H1 (cell line): ENCODE data around the gene DPH6. TPM values are rescaled to one million over a fixed set of nuclear protein-coding genes. Genes with fewer than 3 reads are reported as not detected.

Source experiments
- POU5F1 ChIP-seq: IDR thresholded peaks from 2 replicates; pipeline ENCODE4 v1.6.1; 2011; ENCODE audit warnings: low read depth, mild to moderate bottlenecking, low read length, moderate library complexity
- RAD21 ChIP-seq, 2 experiments: IDR thresholded peaks in 1 of 2; conservative IDR thresholded peaks in 1 of 2; 2 replicates each; pipeline ENCODE4 v1.6.1; 2011; ENCODE audit warnings: low read depth in 2 of 2, low read length in 2 of 2, improper control_type of control experiment in 1 of 2, inconsistent platforms in 1 of 2, mild to moderate bottlenecking in 1 of 2, moderate library complexity in 1 of 2
- TAF1 ChIP-seq: IDR thresholded peaks from 2 replicates; pipeline ENCODE4 v1.6.1; 2011; ENCODE audit warnings: mild to moderate bottlenecking, low read depth, low read length
- TCF12 ChIP-seq: IDR thresholded peaks from 2 replicates; pipeline ENCODE4 v1.6.1; 2011; ENCODE audit warnings: low read depth, mild to moderate bottlenecking, low read length
- polyA plus RNA-seq, 7 experiments: library from polyadenylated mRNA; depleted of rRNA in 3 of 7; stranded (reverse) in 5 of 7; unstranded in 2 of 7; fragments of >200 nt in 5 of 7; fragments of 200-250 nt in 2 of 7; gene quantifications; 1 replicate in 5 of 7; 2 replicates in 1 of 7; 4 replicates in 1 of 7; pipeline versions ENCODE4 v1.2.1 to v1.2.3, GENCODE V29; 2011 to 2013; ENCODE audit warnings: missing spikeins in 2 of 7, mixed read lengths in 2 of 7
- total RNA-seq: library from RNA; stranded (reverse); fragmentation: NEBNext Ultra II Directional; extraction: Animal tissue kit (Norgen Biotek cat#: 25700); gene quantifications from 2 replicates; pipeline ENCODE4 v1.2.1, GENCODE V29; 2021
- TF ChIP-seq, protein P1 (sequence below): IDR thresholded peaks from 2 replicates; pipeline ENCODE4 v1.6.1; 2012; ENCODE audit warnings: inconsistent platforms

Gene DPH6
- total and polyA plus RNA-seq, 2 of the 8 experiments (the other 6 are each of a cell fraction or from before 2014, with no cell fraction given): 21.6 to 30.5 TPM

GRCh38 chr15:35394416-35394815 is 151.5 kb downstream of the DPH6 start (continued):
- TF ChIP-seq POU5F1 (no peak), TCF12 (no peak), TAF1 (no peak), RAD21 (IDR thresholded peaks at IDR 0.05 in 1 of 2, conservative IDR thresholded peaks at IDR 0.05 in 1 of 2; ENCODE audit: low read depth in 2 of 2, low read length in 2 of 2) (no peak)
- TF ChIP-seq, protein P1, sequence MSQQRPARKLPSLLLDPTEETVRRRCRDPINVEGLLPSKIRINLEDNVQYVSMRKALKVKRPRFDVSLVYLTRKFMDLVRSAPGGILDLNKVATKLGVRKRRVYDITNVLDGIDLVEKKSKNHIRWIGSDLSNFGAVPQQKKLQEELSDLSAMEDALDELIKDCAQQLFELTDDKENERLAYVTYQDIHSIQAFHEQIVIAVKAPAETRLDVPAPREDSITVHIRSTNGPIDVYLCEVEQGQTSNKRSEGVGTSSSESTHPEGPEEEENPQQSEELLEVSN: no peak
